ENCODE data around the gene SGSM2. TPM values are rescaled to one million over a fixed set of nuclear protein-coding genes. Genes with fewer than 3 reads are reported as not detected.

The SGSM2 gene
- polyA plus RNA-seq, 1 donor from 2014 or later: 222 TPM

- H3K9me3 ChIP-seq (ENCODE audit: low read length): no peaks in the 10 kb centered on the region
- no peak overlapping the region for H3K4me2 ChIP-seq (ENCODE audit: low read length)
- peak overlapping the region; percentile 100 for H3K4me3 ChIP-seq (ENCODE audit: low read length)
- H3F3A ChIP-seq (ENCODE audit: insufficient read depth, low read length, poor library complexity, severe bottlenecking): no peaks in the 10 kb centered on the region
- no peak for TF ChIP-seq MXI1 (conservative IDR thresholded peaks at IDR 0.05; ENCODE audit: poor library complexity, severe bottlenecking)
- no peak for TF ChIP-seq CTCF (IDR thresholded peaks at IDR 0.05; ENCODE audit: poor library complexity, severe bottlenecking)
- TF ChIP-seq RAD21 (conservative IDR thresholded peaks at IDR 0.05): no peak
- no peak for TF ChIP-seq EP300 (conservative IDR thresholded peaks at IDR 0.05; ENCODE audit: poor library complexity, severe bottlenecking)
- no peak for TF ChIP-seq EZH2 (IDR thresholded peaks at IDR 0.05; ENCODE audit: borderline replicate concordance, insufficient read depth, low read length, poor library complexity, severe bottlenecking)
- H2AFZ ChIP-seq (ENCODE audit: low read depth, low read length): no peak overlapping the region
- no peaks in the 10 kb centered on the region for H3K9me2 ChIP-seq (ENCODE audit: insufficient read depth, low read length)
- H3K79me2 ChIP-seq (replicated peaks; ENCODE audit: insufficient read depth, low read length): peaks cover 26% of the 10 kb centered on the region
- H3K27ac ChIP-seq (ENCODE audit: low read length): peak overlapping the region; percentile 53
- H3K36me3 ChIP-seq (ENCODE audit: insufficient read depth, low read length): no peaks in the 10 kb centered on the region
- H4K20me1 ChIP-seq (ENCODE audit: insufficient read depth): peaks cover 8% of the 10 kb centered on the region
- peak overlapping the region; percentile 56 for H3K9ac ChIP-seq (ENCODE audit: low read length)
- no peaks in the 10 kb centered on the region for H3K27me3 ChIP-seq (ENCODE audit: insufficient read depth, low read depth, low read length)
These were observed 65.2 kb downstream of the SGSM2 start for GRCh38 chr17:2402544-2402943.

- Histone ChIP-seq H3K79me2 (replicated peaks; ENCODE audit: insufficient read depth, low read length) (peaks cover 21% of the 10 kb centered on the region), H3K36me3 (ENCODE audit: insufficient read depth, low read length) (no peaks in the 10 kb centered on the region), H3K27me3 (ENCODE audit: insufficient read depth, low read depth, low read length) (no peaks in the 10 kb centered on the region), H3K9me2 (ENCODE audit: insufficient read depth, low read length) (no peaks in the 10 kb centered on the region), H3F3A (ENCODE audit: insufficient read depth, low read length, poor library complexity, severe bottlenecking) (no peaks in the 10 kb centered on the region), H3K4me2 (ENCODE audit: low read length) (no peak overlapping the region), H3K27ac (ENCODE audit: low read length) (no peak overlapping the region), H2AFZ (ENCODE audit: low read depth, low read length) (no peak overlapping the region), H3K9ac (ENCODE audit: low read length) (no peak overlapping the region), H3K4me3 (ENCODE audit: low read length) (no peak overlapping the region), H4K20me1 (ENCODE audit: insufficient read depth) (peaks cover 3% of the 10 kb centered on the region), H3K9me3 (ENCODE audit: low read length) (no peaks in the 10 kb centered on the region)
- TF ChIP-seq MXI1 (conservative IDR thresholded peaks at IDR 0.05; ENCODE audit: poor library complexity, severe bottlenecking) (no peak), REST (IDR thresholded peaks at IDR 0.05; ENCODE audit: borderline replicate concordance) (no peak), TAF1 (IDR thresholded peaks at IDR 0.05; ENCODE audit: low read depth) (no peak), POLR2AphosphoS5 (IDR thresholded peaks at IDR 0.05) (no peak), EP300 (conservative IDR thresholded peaks at IDR 0.05; ENCODE audit: poor library complexity, severe bottlenecking) (no peak), CTCF (IDR thresholded peaks at IDR 0.05; ENCODE audit: poor library complexity, severe bottlenecking) (no peak)
These were observed 65.7 kb downstream of the SGSM2 start for GRCh38 chr17:2403044-2403443.
